Thoracic aorta (tissue), 2 donors: ENCODE data around the gene GABRB2. TPM values are rescaled to one million over a fixed set of nuclear protein-coding genes. Genes with fewer than 3 reads are reported as not detected.

ENCODE experiments used
- ATAC-seq: fragments of 150-250 bp; one replicate; pipeline ENCODE4 v1.8.0; 2017; ENCODE audit warnings: low read depth; ENCODE audit not compliant: insufficient number of reproducible peaks, low FRiP score
- DNase-seq: peaks from one replicate; pipeline ENCODE4 v3.0.0-alpha.2; 2020; ENCODE audit warnings: low spot score
- H3K27ac ChIP-seq, 2 donors: fragments of 200-600 bp; sonication (generic); 1 replicate in 1 of 2; 2 replicates in 1 of 2; pipeline ENCODE4 v1.5.1; 2016; ENCODE audit warnings: mild to moderate bottlenecking in 2 of 2, moderate library complexity in 2 of 2
- H3K27me3 ChIP-seq: fragments of 200-600 bp; sonication (generic); replicated peaks from 2 replicates; pipeline ENCODE4 v1.6.0; 2016; ENCODE audit warnings: mild to moderate bottlenecking; ENCODE audit not compliant: insufficient read depth
- H3K36me3 ChIP-seq: fragments of 200-600 bp; sonication (generic); one replicate; pipeline ENCODE4 v1.5.1; 2016
- H3K4me1 ChIP-seq, 2 donors: fragments of 200-600 bp; sonication (generic); 1 replicate in 1 of 2; 2 replicates in 1 of 2; pipeline versions ENCODE4 v1.5.1 to v1.6.0; 2016; ENCODE audit warnings: low read depth in 2 of 2, mild to moderate bottlenecking in 1 of 2; ENCODE audit not compliant: control insufficient read depth in 1 of 2
- H3K4me3 ChIP-seq: fragments of 200-600 bp; sonication (generic); 2 replicates; pipeline ENCODE4 v1.5.1; 2016; ENCODE audit warnings: mild to moderate bottlenecking
- H3K9me3 ChIP-seq: fragments of 200-600 bp; sonication (generic); 2 replicates; pipeline ENCODE4 v1.5.1; 2016
- total RNA-seq, 2 donors: library from RNA; depleted of rRNA; stranded (reverse); fragments of >200 nt; gene quantifications; one replicate each; pipeline versions ENCODE4 v1.1.0 to v1.2.3, GENCODE V29; 2016
- TF ChIP-seq, protein P1 (sequence below): fragments of 200-600 bp; sonication (generic); IDR thresholded peaks from one replicate; pipeline ENCODE4 v1.5.1; 2019; ENCODE audit warnings: antibody characterized with exemption

GABRB2 gene
- total RNA-seq, result under 1 TPM; 0.27 to 0.78 TPM

DNA sequence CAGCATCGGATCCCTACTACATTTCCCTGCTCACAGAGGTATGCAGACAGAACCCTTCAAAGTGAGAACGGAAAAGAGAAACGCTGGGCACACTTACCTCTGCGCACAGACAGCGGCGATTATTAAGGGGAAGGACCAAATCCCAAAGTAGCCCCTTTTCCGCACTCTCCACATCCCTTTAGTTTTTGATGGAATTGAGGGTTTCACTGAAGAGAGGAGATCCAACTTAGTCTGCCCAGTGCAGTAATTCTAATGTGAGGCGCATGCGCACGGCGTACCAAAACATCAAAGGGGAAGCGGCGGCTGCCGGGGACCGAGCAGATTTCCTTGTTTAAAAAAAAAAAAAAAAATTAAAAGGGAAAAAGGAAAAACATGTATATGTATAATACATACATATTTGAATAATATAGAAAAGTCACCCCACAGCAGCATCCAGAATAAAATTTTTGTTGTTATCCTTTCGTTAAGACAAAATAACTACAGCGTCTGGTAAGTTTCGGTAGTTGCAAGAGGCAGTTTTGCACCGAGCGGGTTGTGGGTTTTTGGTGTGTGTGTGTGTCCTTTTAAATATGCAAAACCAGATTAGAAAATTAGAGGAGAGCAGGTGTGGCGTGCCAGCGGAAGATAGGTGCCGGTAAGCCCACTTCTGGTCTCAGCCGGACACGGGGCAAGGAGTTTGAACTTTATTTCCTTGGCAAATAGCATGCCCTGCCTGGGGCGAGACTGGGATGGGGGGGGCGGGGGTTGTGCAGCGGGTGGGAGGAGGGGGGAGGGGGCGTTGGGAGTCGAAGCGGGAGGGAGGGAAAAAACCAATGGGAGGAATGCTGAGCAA is at the start of gene GABRB2:
GABRB2 (minus strand) TSS at position 256 of the 832 bp plus-strand sequence; CDS start at position 174, 82 bp downstream.
- H3K36me3 ChIP-seq, result no peaks in the 10 kb centered on the region
- peak within 1 kb of the TSS; percentile 65 for H3K4me3 ChIP-seq
- no peak within 1 kb of the TSS for H3K27ac ChIP-seq
- H3K4me1 ChIP-seq, result peaks cover 9 to 27% of the 10 kb centered on the region in 2 donors
- no peak for DNase-seq
- H3K27me3 ChIP-seq, result peaks cover 4% of the 10 kb centered on the region
- TF ChIP-seq, protein P1, sequence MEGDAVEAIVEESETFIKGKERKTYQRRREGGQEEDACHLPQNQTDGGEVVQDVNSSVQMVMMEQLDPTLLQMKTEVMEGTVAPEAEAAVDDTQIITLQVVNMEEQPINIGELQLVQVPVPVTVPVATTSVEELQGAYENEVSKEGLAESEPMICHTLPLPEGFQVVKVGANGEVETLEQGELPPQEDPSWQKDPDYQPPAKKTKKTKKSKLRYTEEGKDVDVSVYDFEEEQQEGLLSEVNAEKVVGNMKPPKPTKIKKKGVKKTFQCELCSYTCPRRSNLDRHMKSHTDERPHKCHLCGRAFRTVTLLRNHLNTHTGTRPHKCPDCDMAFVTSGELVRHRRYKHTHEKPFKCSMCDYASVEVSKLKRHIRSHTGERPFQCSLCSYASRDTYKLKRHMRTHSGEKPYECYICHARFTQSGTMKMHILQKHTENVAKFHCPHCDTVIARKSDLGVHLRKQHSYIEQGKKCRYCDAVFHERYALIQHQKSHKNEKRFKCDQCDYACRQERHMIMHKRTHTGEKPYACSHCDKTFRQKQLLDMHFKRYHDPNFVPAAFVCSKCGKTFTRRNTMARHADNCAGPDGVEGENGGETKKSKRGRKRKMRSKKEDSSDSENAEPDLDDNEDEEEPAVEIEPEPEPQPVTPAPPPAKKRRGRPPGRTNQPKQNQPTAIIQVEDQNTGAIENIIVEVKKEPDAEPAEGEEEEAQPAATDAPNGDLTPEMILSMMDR, result no peak
- no peaks in the 10 kb centered on the region for H3K9me3 ChIP-seq
- ATAC-seq, result no peak

DNA sequence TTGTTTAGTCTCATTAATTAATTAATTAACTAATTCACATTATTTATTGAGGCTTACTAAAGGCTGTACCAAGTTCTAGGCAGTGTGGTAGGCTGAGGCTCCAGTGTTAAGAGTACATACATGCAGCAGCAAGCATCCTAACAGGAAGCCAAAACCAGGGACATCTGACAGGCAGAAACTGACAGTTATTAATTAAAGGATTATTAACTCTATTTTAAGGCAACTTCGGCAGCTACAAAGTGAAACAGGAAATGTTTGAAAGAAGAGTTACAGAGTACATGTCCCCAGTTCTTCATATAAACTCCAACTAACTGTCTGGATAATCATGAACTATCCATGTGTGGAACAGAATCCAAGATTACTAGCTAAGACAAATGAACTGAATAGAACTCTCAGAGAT is 39.3 kb upstream of the GABRB2 start:
- no peaks in the 10 kb centered on the region for H3K4me1 ChIP-seq
- no peaks in the 10 kb centered on the region for H3K9me3 ChIP-seq
- H3K27ac ChIP-seq, result no peak overlapping the region
- TF ChIP-seq, protein P1, result no peak
- no peaks in the 10 kb centered on the region for H3K36me3 ChIP-seq
- DNase-seq (no peak), ATAC-seq (no peak)
- no peaks in the 10 kb centered on the region for H3K27me3 ChIP-seq
- no peak overlapping the region for H3K4me3 ChIP-seq

GRCh38 chr5:161580621-161581020 is 34.1 kb upstream of the GABRB2 start:
- no peaks in the 10 kb centered on the region for H3K9me3 ChIP-seq
- H3K4me1 ChIP-seq, result no peaks in the 10 kb centered on the region
- no peaks in the 10 kb centered on the region for H3K27me3 ChIP-seq
- ATAC-seq, result no peak
- DNase-seq, result no peak
- H3K27ac ChIP-seq, result no peak overlapping the region
- TF ChIP-seq, protein P1, result no peak
- H3K4me3 ChIP-seq, result no peak overlapping the region
- no peaks in the 10 kb centered on the region for H3K36me3 ChIP-seq

- H3K27ac ChIP-seq, result no peak overlapping the region
- ATAC-seq (no peak), DNase-seq (no peak)
- no peaks in the 10 kb centered on the region for H3K4me1 ChIP-seq
- H3K27me3 ChIP-seq, result no peaks in the 10 kb centered on the region
- no peak overlapping the region for H3K4me3 ChIP-seq
- H3K36me3 ChIP-seq, result no peaks in the 10 kb centered on the region
- TF ChIP-seq, protein P1, result no peak
- H3K9me3 ChIP-seq, result no peaks in the 10 kb centered on the region
These were observed 26.4 kb upstream of the GABRB2 start for GRCh38 chr5:161572914-161573313.

DNA sequence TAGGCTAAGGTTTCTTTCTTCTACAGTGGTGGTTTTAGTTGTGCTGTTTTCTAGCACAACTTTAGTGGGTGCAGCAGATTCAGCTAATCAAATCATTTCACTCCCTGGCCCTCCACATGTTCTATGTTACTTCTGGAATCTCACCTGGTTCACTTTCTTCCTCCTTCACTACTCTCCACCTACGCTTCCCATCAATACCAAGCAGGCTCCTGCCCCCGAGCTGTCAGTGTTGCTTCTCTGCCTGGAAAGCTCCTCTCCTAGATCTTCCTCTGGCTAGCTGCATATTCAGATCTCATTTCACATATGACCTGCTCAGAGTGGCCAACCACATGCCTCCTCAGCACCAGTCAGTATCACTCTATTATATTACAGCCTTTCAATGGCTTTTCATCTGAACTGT is 19.6 kb upstream of the GABRB2 start:
- H3K36me3 ChIP-seq, result no peaks in the 10 kb centered on the region
- no peaks in the 10 kb centered on the region for H3K27me3 ChIP-seq
- no peak overlapping the region for H3K27ac ChIP-seq
- TF ChIP-seq, protein P1, result no peak
- no peak for ATAC-seq
- H3K4me3 ChIP-seq, result no peak overlapping the region
- H3K4me1 ChIP-seq, result no peaks in the 10 kb centered on the region
- H3K9me3 ChIP-seq, result no peaks in the 10 kb centered on the region
- no peak for DNase-seq
